Muscle of arm (tissue), 12 donors: Measurements from ENCODE around the gene FRRS1L. TPM values are rescaled to one million over a fixed set of nuclear protein-coding genes. Genes with fewer than 3 reads are reported as not detected.
"Not testable (repeated sequence)": the region's sequence is repeated elsewhere in the genome, so short reads cannot be mapped to it uniquely, and the experiment has no call there.

Experiments
- DNase-seq: peaks from one replicate; pipeline ENCODE4 v3.0.0-alpha.2; 2013
- polyA plus RNA-seq, 12 donors: library from polyadenylated mRNA; unstranded; fragments of 120-200 nt; gene quantifications; one replicate each; pipeline ENCODE4 v1.2.1, GENCODE V29; 2013; ENCODE audit not compliant: insufficient read length in 12 of 12

The FRRS1L gene
- polyA plus RNA-seq, 12 donors: 0.60 to 6.6 (median 1.6) TPM; not detected in 1

- no peak for DNase-seq
Measured at GRCh38 chr9:109134167-109134578, 32.9 kb downstream of the FRRS1L start.

DNA sequence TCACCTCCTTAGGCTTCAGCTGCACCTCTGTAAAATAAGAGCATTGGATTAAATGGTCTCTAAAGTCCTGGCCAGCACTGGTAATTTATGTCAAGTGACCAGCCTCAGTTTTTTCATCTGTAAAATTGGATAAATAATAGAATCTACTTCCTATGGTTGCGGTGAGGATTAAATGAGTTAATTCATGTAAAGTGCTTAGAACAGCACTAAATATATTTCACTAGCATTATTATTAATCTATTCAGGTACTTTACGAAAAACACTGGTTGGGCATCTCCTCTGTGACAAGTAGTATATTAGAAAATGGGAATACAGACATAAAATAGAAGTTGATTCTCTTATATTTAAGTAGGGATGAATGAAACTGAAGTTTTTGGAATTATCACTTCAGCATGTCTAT, 33.5 kb downstream of the FRRS1L start:
- no peak for DNase-seq

DNA sequence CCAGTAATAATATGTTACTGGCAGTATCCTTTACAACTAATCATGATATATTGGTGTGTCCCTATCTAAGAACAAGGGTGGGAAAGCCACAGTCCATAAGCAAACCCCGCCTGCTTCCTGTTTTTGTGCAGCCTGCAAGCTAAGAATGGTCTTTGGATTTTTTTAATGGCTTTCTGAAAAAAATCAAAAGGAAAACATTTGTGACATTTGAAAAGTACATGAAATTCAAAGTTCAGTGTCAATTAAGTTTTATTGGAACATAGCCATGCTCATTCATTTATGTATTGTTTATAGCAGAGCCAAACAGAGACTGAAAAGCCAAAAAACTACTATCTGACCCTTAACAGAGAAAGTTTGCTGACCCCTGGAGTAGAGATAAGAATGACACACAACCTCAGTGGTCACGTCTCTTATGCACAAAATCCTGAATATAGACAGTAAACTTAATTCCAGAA, 34.5 kb downstream of the FRRS1L start:
- DNase-seq: no peak

- DNase-seq: no peak
Measured at GRCh38 chr9:109129470-109130197, 37.4 kb downstream of the FRRS1L start.

- not testable (repeated sequence) for DNase-seq
Measured at GRCh38 chr9:109126671-109127070, 40.4 kb downstream of the FRRS1L start.

- DNase-seq: no peak
Measured at GRCh38 chr9:109124121-109124520, 42.9 kb downstream of the FRRS1L start.

GRCh38 chr9:109122726-109123621, 44.1 kb downstream of the FRRS1L start:
- no peak for DNase-seq

- DNase-seq: no peak
Measured at GRCh38 chr9:109121232-109121796, 45.7 kb downstream of the FRRS1L start.

- DNase-seq: no peak
Measured at GRCh38 chr9:109120204-109120789, 46.8 kb downstream of the FRRS1L start.

GRCh38 chr9:109119439-109120203, 47.4 kb downstream of the FRRS1L start, which contains the start of gene TMEM245:
Gene TMEM245, minus strand, starts transcription at chr9:109119947. Its CDS starts 34 bp downstream, at chr9:109119913.
- DNase-seq: peak; percentile 98

DNA sequence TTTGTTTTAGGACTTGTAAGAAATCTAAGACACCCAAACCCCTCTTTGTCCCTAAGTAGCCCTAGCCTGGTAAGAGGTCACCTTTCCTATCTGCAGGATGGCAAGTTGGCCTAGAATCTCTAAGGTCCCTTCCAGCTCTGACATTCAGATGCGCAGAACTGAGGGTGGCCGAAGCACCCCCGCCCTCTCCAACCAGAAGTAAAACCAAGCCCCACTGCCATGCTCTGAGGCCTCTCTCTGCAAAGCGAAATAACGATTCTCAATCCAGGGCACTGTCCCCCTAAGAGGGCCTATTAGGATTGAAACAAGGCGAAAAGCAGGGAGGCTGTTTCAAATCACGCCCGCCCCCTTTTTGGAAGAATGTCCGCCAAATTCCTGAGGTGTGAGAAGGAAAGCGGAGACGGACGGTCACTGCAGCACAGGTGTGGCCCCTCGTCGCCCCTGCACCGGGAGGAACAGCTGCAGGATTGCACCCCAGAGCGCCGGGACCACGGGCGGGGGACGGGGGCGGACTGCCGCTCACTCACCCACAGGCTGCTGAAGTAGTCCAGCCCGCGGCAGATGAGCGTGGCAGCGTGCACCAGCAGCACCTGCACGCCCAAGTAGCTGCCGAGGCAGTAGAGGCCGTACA, 48.1 kb downstream of the FRRS1L start:
- DNase-seq: peak; percentile 10

GRCh38 chr9:109117856-109118807, 48.9 kb downstream of the FRRS1L start:
- no peak for DNase-seq

DNA sequence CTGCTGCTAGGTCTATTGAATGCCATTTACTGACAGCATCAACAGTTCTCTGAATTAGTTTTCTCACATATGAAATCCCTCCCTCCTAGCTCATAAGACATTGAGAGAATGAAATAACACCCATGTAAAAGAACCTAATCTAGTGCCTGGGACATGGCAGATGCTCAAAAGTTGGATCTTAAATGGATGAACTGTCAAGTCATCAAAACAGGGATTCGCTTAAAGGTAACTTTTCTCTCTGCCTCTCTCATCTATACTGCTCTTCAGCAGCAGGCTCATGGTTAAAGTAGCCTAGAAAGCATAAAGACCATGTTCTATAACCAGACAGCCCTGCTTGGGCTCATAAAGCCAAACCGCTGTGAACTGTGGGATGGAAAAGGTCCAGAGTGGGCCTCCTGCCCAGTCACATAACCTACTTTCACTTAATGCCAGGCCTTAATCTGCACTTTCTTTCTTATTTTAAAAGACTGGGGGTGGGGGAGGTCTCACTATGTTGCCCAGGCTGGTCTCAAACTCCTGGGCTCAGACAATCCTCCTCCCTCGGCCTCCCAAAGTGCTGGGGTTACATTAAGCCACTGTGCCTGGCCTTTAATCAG, 51.0 kb downstream of the FRRS1L start:
- peak; percentile 15 for DNase-seq

GRCh38 chr9:109114670-109115069, 52.4 kb downstream of the FRRS1L start:
- DNase-seq: no peak

DNA sequence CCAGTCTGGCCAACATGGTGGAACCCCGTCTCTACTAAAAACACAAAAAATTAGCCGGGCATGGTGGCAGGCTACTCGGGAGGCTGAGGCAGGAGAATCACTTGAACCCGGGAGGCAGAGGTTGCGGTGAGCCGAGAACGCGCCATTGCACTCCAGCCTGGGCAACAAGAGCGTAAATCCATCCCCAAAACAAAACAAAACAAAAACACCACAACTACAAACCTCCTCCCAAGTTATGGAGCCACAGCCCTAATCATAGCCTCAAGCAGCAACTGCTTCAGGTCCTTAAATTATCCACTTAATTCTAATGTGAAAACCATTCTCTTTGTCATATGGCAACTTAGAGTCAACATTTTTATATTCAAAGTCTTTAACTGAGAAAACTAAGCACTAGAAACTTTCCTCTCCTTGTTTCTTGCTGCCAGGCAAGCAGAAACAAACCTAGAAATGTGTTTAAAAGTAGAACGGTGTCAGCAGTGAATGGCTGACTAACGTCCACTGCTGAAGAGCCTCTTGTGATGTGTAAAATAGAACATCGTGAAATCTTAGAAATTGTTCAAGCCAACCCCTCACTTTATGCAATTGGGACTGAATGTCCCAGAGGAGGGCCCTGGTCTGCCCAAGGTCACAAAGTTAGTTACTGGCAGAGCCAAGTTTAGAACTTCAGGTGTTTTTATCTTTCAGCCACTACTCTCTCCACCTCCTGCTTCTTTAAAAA, 53.0 kb downstream of the FRRS1L start:
- no peak for DNase-seq

GRCh38 chr9:109113254-109113653, 53.8 kb downstream of the FRRS1L start:
- DNase-seq: no peak

DNA sequence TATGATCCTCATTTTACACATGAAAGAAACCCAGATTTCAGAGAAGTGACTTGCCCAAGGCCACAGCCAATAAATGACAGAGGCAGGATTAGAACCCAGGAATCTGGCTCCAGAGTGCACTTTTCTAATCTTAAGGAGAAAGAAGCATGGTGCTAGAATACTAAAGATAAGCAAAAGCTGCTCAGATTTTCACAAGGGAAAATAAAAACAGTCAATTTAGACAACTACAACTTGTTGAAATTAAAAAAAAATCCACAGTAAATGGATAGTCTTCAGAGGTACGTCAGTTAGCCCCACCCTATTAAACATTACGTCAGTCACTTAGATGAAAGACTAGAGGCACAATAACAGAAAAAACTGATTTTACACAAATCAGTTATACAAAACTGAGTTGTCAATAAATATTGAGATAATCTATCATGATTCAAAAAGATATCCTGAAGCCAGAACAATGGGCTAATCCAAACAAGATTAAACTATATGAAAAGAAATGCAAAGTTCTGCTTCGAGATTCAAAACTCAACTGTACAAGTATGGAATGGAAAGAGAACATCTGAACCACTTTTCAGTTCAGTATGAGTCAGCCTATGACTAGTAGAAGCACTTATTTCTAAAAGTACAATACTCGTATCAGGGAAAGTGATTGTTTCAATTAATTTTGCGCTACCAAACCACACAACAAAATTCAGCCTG, 56.6 kb downstream of the FRRS1L start:
- no peak for DNase-seq

DNA sequence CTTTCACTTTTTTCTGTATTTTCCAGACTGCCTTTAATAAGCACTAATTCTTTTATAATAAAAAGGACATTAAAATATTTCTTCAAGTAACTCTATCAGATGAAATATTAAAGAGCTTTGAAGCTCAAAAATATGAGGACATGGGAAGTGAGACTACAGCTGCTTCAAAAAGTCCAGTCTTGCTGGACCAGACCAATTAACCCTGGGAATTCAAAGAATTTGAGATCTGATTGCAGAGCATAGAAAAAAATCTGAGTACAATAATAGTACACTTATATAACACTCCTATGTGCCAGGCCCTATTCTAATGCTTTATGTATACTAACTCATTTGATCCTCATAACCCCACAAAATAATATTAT, 57.1 kb downstream of the FRRS1L start:
- no peak for DNase-seq
